ENCODE data around the gene BLOC1S4.

BLOC1S4 gene

DNA sequence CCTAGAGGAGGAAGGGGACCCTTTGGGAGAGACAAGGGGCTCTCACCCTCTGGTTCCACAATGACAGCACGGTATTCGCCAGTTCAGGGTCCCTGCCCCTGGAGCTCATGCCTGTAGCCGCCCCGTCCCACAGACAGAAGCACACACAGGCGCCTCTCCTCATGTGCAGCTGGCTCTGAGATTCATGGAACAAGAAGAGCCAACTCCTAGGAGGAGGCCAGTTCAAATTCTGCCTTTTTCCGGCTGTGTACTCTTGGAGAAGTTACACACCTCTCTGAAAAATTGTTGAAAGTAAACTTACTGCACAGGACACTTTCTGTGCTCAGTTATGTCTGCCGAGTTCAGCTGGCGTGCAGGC is 15.3 kb downstream of the BLOC1S4 start:
- no peak overlapping the region for H3K4me3 ChIP-seq (replicated peaks; ENCODE audit: low read depth, low read length)
- TF ChIP-seq, protein P1, sequence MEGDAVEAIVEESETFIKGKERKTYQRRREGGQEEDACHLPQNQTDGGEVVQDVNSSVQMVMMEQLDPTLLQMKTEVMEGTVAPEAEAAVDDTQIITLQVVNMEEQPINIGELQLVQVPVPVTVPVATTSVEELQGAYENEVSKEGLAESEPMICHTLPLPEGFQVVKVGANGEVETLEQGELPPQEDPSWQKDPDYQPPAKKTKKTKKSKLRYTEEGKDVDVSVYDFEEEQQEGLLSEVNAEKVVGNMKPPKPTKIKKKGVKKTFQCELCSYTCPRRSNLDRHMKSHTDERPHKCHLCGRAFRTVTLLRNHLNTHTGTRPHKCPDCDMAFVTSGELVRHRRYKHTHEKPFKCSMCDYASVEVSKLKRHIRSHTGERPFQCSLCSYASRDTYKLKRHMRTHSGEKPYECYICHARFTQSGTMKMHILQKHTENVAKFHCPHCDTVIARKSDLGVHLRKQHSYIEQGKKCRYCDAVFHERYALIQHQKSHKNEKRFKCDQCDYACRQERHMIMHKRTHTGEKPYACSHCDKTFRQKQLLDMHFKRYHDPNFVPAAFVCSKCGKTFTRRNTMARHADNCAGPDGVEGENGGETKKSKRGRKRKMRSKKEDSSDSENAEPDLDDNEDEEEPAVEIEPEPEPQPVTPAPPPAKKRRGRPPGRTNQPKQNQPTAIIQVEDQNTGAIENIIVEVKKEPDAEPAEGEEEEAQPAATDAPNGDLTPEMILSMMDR (IDR thresholded peaks at IDR 0.05; ENCODE audit: low read depth, low read length, missing control alignments), result no peak
- no peak for DNase-seq (ENCODE audit: extremely low read depth, low read depth)

DNA sequence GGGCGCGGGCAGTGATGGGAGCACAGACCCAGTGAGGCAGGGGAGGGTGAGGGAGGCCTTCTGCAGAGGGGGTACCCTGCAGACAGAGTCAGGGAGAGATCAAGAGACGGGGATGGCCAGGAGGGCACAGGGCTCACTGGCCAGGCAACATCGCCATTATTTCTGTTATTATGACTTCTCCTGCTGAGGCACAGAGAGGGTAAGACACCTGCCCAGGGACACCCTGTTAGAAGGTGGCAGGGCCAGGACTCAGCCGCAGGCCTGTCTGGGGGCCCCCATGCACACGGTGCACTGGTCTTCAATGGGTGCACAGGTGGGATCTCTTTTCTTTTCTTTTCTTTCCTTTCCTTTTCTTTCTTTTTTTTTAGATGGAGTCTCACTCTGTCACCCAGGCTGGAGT is 15.8 kb downstream of the BLOC1S4 start:
- DNase-seq (ENCODE audit: extremely low read depth, low read depth), result no peak
- TF ChIP-seq, protein P1 (IDR thresholded peaks at IDR 0.05; ENCODE audit: low read depth, low read length, missing control alignments), result no peak
- no peak overlapping the region for H3K4me3 ChIP-seq (replicated peaks; ENCODE audit: low read depth, low read length)

DNA sequence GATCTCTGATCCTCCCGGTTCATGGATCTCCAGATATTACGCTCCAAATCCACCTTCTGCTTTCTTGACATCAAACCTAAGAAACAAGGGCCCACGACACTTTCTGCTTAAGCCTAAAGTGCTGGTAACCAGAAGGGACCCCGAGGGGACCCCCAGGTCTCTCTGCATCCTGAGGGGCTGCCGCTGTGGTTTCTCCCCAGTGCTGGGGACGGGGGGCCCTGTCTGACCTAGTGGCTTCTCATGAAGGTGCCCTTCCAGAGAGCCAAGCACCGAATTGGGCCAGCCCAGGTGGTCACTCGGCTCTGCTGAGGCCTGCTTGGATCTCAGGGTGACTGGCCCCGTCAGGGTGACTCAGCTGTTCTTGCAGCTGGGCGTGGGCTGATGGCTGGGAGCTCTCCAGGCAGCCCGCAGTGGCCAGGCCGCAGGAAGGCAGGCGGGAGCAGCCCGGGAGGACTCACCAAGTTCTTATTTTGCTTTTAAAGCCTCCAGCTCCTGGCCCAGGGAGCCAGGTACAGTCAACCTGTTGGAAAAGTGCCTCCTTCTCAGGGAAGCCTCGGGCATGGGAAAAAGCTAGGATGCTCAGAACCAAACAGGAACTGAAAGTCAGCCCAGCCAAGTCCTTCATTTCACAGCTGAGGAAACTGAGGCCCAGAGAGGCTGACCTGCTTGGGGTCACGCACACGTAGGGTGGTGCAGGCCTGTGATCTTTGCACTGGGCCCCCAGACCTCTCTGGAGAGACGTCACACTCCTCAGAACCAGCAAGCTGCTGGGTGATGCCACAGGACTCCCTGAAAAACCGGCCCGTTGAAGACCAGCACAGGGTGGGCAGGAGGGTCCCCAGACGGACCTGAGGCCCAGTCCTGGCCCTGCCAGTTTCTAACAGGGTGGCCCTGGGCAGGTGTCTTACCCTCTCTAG is 16.7 kb downstream of the BLOC1S4 start:
- TF ChIP-seq, protein P1 (IDR thresholded peaks at IDR 0.05; ENCODE audit: low read depth, low read length, missing control alignments), result no peak
- DNase-seq (ENCODE audit: extremely low read depth, low read depth), result no peak
- H3K4me3 ChIP-seq (replicated peaks; ENCODE audit: low read depth, low read length), result no peak overlapping the region

DNA sequence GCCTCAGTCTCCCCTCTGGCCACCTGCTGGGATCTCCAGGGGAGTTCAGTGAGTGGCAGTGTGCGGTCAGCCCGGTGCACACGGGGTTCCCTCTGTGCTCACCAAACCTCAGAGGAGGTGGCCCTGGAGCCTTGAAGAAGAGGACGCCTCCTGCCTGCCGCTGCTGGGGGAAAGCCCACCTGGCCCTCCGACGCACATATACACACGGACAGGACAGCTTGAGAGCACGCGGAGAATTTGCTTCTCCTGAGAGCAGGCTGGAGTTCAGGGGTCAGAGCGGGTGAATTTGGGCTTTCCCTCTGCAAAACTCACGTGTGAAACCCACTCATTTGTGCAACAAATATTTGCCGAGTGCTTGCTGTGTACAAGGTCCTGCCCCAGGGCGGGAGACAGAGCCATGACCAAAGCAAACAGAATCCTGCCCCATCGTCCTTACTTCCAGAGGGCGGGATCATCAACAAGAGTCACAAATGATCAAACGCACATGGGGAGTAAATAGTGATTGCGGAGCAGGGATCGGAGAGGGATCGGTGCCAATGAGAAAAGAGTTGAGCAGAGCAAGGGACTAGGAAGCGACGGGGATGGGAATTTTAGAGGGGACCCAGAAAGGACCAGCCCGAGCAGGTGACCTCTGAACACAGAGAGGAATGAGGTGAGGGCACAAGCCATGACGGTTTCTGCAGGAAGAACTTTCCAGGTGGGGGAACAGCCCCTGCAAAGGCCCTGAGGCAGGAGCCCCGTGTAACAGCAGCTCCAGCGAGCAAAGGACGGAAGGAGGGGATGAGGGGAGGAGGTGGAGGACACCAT is 17.6 kb downstream of the BLOC1S4 start:
- no peak for DNase-seq (ENCODE audit: extremely low read depth, low read depth)
- H3K4me3 ChIP-seq (replicated peaks; ENCODE audit: low read depth, low read length), result no peak overlapping the region
- TF ChIP-seq, protein P1 (IDR thresholded peaks at IDR 0.05; ENCODE audit: low read depth, low read length, missing control alignments), result no peak

DNA sequence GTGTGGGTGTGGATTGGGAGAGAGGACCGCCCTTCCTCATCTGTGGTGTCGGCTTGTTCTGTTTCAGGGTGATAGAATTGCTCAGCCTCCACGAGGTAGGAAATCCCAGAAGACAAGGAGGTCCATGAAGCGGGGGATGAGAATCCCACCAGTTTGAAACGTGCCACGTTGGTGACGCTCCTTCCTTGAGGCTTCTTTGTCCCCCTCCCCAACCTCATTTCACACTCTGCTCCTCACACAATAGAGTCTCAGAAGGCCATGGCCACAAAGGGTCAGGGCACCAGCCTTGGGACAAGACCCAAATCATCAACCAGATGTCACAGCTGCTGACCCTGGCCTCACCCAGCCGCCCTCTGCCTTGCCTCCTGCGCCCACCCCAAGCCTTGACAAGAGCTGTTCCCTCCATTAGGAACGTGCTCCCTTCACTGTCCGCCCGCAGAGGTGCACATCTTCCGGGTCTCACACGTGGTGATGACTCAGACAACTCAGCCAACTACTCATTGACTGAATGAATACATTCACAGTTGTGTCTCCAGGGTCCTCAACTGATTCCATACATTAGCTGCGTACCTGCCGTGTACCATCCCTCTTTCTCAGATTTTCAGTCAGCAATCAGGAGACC is 18.3 kb downstream of the BLOC1S4 start:
- TF ChIP-seq, protein P1 (IDR thresholded peaks at IDR 0.05; ENCODE audit: low read depth, low read length, missing control alignments), result no peak
- no peak for DNase-seq (ENCODE audit: extremely low read depth, low read depth)
- H3K4me3 ChIP-seq (replicated peaks; ENCODE audit: low read depth, low read length), result no peak overlapping the region

DNA sequence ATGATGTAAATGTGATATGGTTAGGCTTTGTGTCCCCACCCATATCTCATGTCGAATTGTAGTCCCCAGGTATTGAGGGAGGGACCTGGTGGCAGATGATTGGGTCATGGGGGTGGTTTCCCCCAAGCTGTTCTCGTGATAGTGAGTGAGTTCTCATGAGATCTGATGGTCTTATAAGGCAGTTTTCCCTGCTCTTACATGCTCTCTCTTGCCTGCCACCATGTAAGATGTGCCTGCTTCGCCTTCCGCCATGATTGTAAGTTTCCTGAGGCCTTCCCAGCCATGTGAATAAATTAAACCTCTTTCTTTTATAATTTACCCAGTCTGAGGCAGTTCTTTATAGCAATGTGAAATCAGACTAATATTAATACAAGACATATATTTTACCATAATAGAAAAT is 23.9 kb downstream of the BLOC1S4 start:
- no peak overlapping the region for H3K4me3 ChIP-seq (replicated peaks; ENCODE audit: low read depth, low read length)
- TF ChIP-seq, protein P1 (IDR thresholded peaks at IDR 0.05; ENCODE audit: low read depth, low read length, missing control alignments), result no peak
- no peak for DNase-seq (ENCODE audit: extremely low read depth, low read depth)

Data from HFF-Myc (cell line).